H9 (cell line): ENCODE data around the gene TRAF3IP1. TPM values are rescaled to one million over a fixed set of nuclear protein-coding genes. Genes with fewer than 3 reads are reported as not detected.

Experiments
- DNase-seq: peaks from one replicate; pipeline ENCODE4 v3.0.0-alpha.2; 2017
- H2AFZ ChIP-seq: one replicate; pipeline ENCODE4 v1.6.1; 2013; ENCODE audit warnings: mild to moderate bottlenecking, low read length, control low read depth, moderate library complexity
- H2AK5ac ChIP-seq: 2 replicates; pipeline ENCODE4 v1.6.1; 2013; ENCODE audit warnings: low read length, control low read depth, mixed read lengths; ENCODE audit not compliant: insufficient read length
- H2BK120ac ChIP-seq: one replicate; pipeline ENCODE4 v1.6.1; 2013; ENCODE audit warnings: low read depth, mild to moderate bottlenecking, low read length, control low read depth, inconsistent platforms; ENCODE audit not compliant: poor library complexity, severe bottlenecking
- H2BK12ac ChIP-seq: 2 replicates; pipeline ENCODE4 v1.6.1; 2013; ENCODE audit warnings: low read length, control low read depth, mixed read lengths, low read depth; ENCODE audit not compliant: insufficient read length
- H2BK15ac ChIP-seq: 2 replicates; pipeline ENCODE4 v1.6.1; 2013; ENCODE audit warnings: low read depth, low read length, control low read depth
- H2BK20ac ChIP-seq: one replicate; pipeline ENCODE4 v1.6.1; 2013; ENCODE audit warnings: low read depth, mild to moderate bottlenecking, low read length, control low read depth, inconsistent platforms; ENCODE audit not compliant: poor library complexity, severe bottlenecking
- H2BK5ac ChIP-seq: 2 replicates; pipeline ENCODE4 v1.6.1; 2013; ENCODE audit warnings: low read length, control low read depth, mixed read lengths; ENCODE audit not compliant: insufficient read length
- H3K14ac ChIP-seq: 2 replicates; pipeline ENCODE4 v1.6.1; 2013; ENCODE audit warnings: low read length, control low read depth; ENCODE audit not compliant: insufficient read depth
- H3K18ac ChIP-seq: 2 replicates; pipeline ENCODE4 v1.6.1; 2013; ENCODE audit warnings: low read depth, mild to moderate bottlenecking, mixed read lengths, low read length, control low read depth; ENCODE audit not compliant: insufficient read length
- H3K23ac ChIP-seq: 2 replicates; pipeline ENCODE4 v1.6.1; 2013; ENCODE audit warnings: low read length, control low read depth, mixed read lengths, low read depth; ENCODE audit not compliant: insufficient read length
- H3K23me2 ChIP-seq: 2 replicates; pipeline ENCODE4 v1.6.1; 2013; ENCODE audit warnings: low read depth, mild to moderate bottlenecking, mixed read lengths, low read length, control low read depth; ENCODE audit not compliant: insufficient read length, poor library complexity, severe bottlenecking
- H3K27ac ChIP-seq: 2 replicates; pipeline ENCODE4 v1.5.1; 2013; ENCODE audit warnings: low read length, control low read depth, mixed read lengths, low read depth; ENCODE audit not compliant: insufficient read length
- H3K27me3 ChIP-seq: 2 replicates; pipeline ENCODE4 v1.6.1; 2013; ENCODE audit warnings: low read length, control low read depth, inconsistent platforms; ENCODE audit not compliant: insufficient read depth
- H3K4ac ChIP-seq: 2 replicates; pipeline ENCODE4 v1.6.1; 2013; ENCODE audit warnings: low read depth, mild to moderate bottlenecking, control low read depth, inconsistent platforms, low read length, moderate library complexity
- H3K4me1 ChIP-seq: 2 replicates; pipeline ENCODE4 v1.6.1; 2013; ENCODE audit warnings: low read length, control low read depth, inconsistent platforms; ENCODE audit not compliant: insufficient read depth
- H3K4me2 ChIP-seq: 2 replicates; pipeline ENCODE4 v1.6.1; 2013; ENCODE audit warnings: low read length, control low read depth, mixed read lengths; ENCODE audit not compliant: insufficient read length, insufficient read depth
- H3K56ac ChIP-seq: 2 replicates; pipeline ENCODE4 v1.6.1; 2013; ENCODE audit warnings: low read depth, mild to moderate bottlenecking, mixed read lengths, low read length, control low read depth; ENCODE audit not compliant: insufficient read length
- H3K79me1 ChIP-seq: 2 replicates; pipeline ENCODE4 v1.6.1; 2013; ENCODE audit warnings: low read depth, mild to moderate bottlenecking, moderate library complexity, low read length, control low read depth, inconsistent platforms; ENCODE audit not compliant: insufficient read depth, poor library complexity, severe bottlenecking
- H3K79me2 ChIP-seq: 2 replicates; pipeline ENCODE4 v1.6.1; 2013; ENCODE audit warnings: low read length, control low read depth, inconsistent platforms; ENCODE audit not compliant: insufficient read depth
- H3K9ac ChIP-seq: 2 replicates; pipeline ENCODE4 v1.6.1; 2013; ENCODE audit warnings: low read length, control low read depth, mixed read lengths; ENCODE audit not compliant: insufficient read length; ENCODE audit errors: extremely low read depth
- H3K9me3 ChIP-seq: one replicate; pipeline ENCODE4 v1.6.1; 2013; ENCODE audit warnings: low read depth, low read length, inconsistent platforms; ENCODE audit not compliant: control insufficient read depth
- H3T11ph ChIP-seq: one replicate; pipeline ENCODE4 v1.6.1; 2013; ENCODE audit warnings: mild to moderate bottlenecking, low read length, control low read depth, inconsistent platforms
- H4K20me1 ChIP-seq: one replicate; pipeline ENCODE4 v1.6.1; 2013; ENCODE audit not compliant: control insufficient read depth, insufficient read length, insufficient read depth
- H4K5ac ChIP-seq: 2 replicates; pipeline ENCODE4 v1.6.1; 2013; ENCODE audit warnings: low read depth, mild to moderate bottlenecking, mixed read lengths, low read length, control low read depth; ENCODE audit not compliant: insufficient read length
- H4K8ac ChIP-seq: replicated peaks from 2 replicates; pipeline ENCODE4 v1.6.1; 2013; ENCODE audit warnings: low read length, control low read depth, mixed read lengths, low read depth; ENCODE audit not compliant: insufficient read length
- H4K91ac ChIP-seq: 2 replicates; pipeline ENCODE4 v1.6.1; 2013; ENCODE audit warnings: low read depth, mild to moderate bottlenecking, moderate library complexity, mixed read lengths, low read length, control low read depth; ENCODE audit not compliant: insufficient read length
- H3K27ac Mint-ChIP-seq, 3 experiments: 2 replicates in 2 of 3; 3 replicates in 1 of 3; pipeline ENCODE4 v1.8.0; 2020 to 2021; ENCODE audit warnings: mixed read lengths in 3 of 3, mild to moderate bottlenecking in 1 of 3, moderate library complexity in 1 of 3
- H3K27me3 Mint-ChIP-seq: 2 replicates; pipeline ENCODE4 v1.8.0; 2021; ENCODE audit warnings: low read depth, mild to moderate bottlenecking, moderate library complexity, mixed read lengths
- H3K36me3 Mint-ChIP-seq, 3 experiments: 2 replicates in 2 of 3; 3 replicates in 1 of 3; pipeline ENCODE4 v1.8.0; 2020 to 2021; ENCODE audit warnings: low read depth in 3 of 3, mixed read lengths in 3 of 3; ENCODE audit not compliant: insufficient read depth in 1 of 3
- H3K4me1 Mint-ChIP-seq, 2 experiments: 2 replicates each; pipeline ENCODE4 v1.8.0; 2020; ENCODE audit warnings: mixed read lengths in 2 of 2
- H3K4me3 Mint-ChIP-seq, 2 experiments: 2 replicates in 1 of 2; 3 replicates in 1 of 2; pipeline ENCODE4 v1.8.0; 2020 to 2021; ENCODE audit warnings: mild to moderate bottlenecking in 2 of 2, mixed read lengths in 2 of 2, moderate library complexity in 1 of 2
- H3K9me3 Mint-ChIP-seq, 2 experiments: 2 replicates in 1 of 2; 3 replicates in 1 of 2; pipeline ENCODE4 v1.8.0; 2020; ENCODE audit warnings: mild to moderate bottlenecking in 2 of 2, mixed read lengths in 2 of 2, moderate library complexity in 1 of 2
- CTCF ChIP-seq: fragments of 200-600 bp; sonication (generic); conservative IDR thresholded peaks from 3 replicates; pipeline ENCODE4 v1.8.0; 2021; ENCODE audit warnings: antibody characterized with exemption, mild to moderate bottlenecking
- WGBS: extraction: QIAGEN DNeasy Blood & Tissue Kit; methylation state at CpG from one replicate; pipeline ENCODE4 v1.1.7; 2013; ENCODE audit warnings: missing lambda C conversion rate, low lambda C conversion rate, mixed read lengths; ENCODE audit not compliant: insufficient read length; ENCODE audit errors: extremely low coverage; 5-methylcytosine and 5-hydroxymethylcytosine counted together
- total RNA-seq: library from RNA; stranded (reverse); gene quantifications from 2 replicates; pipeline ENCODE4 v1.2.1, GENCODE V29; 2021

Gene TRAF3IP1
- total RNA-seq, 1 experiment from 2014 or later = 16.4 TPM

DNA sequence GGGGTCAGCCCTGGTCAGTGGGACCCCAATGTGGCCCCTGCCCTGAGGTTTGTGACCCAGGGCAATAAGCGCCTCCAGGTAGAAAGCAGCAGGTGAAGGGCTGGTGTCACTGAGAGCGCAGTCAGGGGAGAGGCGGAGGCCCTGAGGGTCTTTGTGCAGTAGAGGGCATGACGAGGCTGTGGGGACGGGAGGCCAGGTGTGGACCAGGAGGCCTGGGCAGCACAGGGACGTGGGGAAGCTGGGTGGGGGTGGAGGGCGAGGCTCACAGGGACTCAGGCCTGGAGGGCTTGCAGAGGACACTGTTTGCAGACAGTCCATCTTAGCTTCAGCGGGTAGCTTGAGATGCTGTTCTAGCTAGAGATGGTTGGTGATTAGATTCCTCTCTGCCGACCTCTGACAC lies 32.0 kb downstream of the TRAF3IP1 start:
- H3K27ac ChIP-seq = no peak overlapping the region
- no peaks in the 10 kb centered on the region for H3K9me3 ChIP-seq
- H3K27me3 ChIP-seq = no peaks in the 10 kb centered on the region
- H4K91ac ChIP-seq = no peak overlapping the region
- no peak for DNase-seq
- no peak overlapping the region for H4K8ac ChIP-seq
- Mint-ChIP-seq H3K4me1 (no peaks in the 10 kb centered on the region), H3K27ac (no peak overlapping the region), H3K36me3 (peaks cover 0 to 25% (median 10%) of the 10 kb centered on the region in 3 experiments; a peak in 4 of 7 replicates), H3K27me3 (no peaks in the 10 kb centered on the region), H3K4me3 (no peak overlapping the region), H3K9me3 (no peaks in the 10 kb centered on the region)
- no peak overlapping the region for H3K18ac ChIP-seq
- H3K79me2 ChIP-seq = no peaks in the 10 kb centered on the region
- no peak overlapping the region for H3T11ph ChIP-seq
- H2BK120ac ChIP-seq = no peak overlapping the region
- H3K4ac ChIP-seq = no peak overlapping the region
- H4K20me1 ChIP-seq = no peaks in the 10 kb centered on the region
- no peak overlapping the region for H3K9ac ChIP-seq
- no peak overlapping the region for H4K5ac ChIP-seq
- H3K14ac ChIP-seq = no peak overlapping the region
- H2AK5ac ChIP-seq = no peak overlapping the region
- H2AFZ ChIP-seq = no peak overlapping the region
- H2BK20ac ChIP-seq = no peak overlapping the region
- H3K23ac ChIP-seq = no peak overlapping the region
- no peak overlapping the region for H2BK12ac ChIP-seq
- no peak overlapping the region for H3K4me2 ChIP-seq
- no CpG with 5 or more reads among the region's 9 CpGs for WGBS
- no peaks in the 10 kb centered on the region for H3K79me1 ChIP-seq
- H3K23me2 ChIP-seq = no peaks in the 10 kb centered on the region
- H3K56ac ChIP-seq = no peak overlapping the region
- TF ChIP-seq CTCF = no peak
- no peak overlapping the region for H2BK15ac ChIP-seq
- no peaks in the 10 kb centered on the region for H3K4me1 ChIP-seq
- H2BK5ac ChIP-seq = no peak overlapping the region
